NCI-H2029 (cell line): ENCODE results near the gene CSTB.

ENCODE experiments used
- DNase-seq: peaks from one replicate; lab custom pipeline; 2025; lab: John Stamatoyannopoulos, UW

CSTB gene

GRCh38 chr21:43728467-43729390 is 47.4 kb downstream of the CSTB start:
- DNase-seq, result peak; percentile 75

- DNase-seq, result no peak
These were observed 48.0 kb downstream of the CSTB start for GRCh38 chr21:43728154-43728466.

DNA sequence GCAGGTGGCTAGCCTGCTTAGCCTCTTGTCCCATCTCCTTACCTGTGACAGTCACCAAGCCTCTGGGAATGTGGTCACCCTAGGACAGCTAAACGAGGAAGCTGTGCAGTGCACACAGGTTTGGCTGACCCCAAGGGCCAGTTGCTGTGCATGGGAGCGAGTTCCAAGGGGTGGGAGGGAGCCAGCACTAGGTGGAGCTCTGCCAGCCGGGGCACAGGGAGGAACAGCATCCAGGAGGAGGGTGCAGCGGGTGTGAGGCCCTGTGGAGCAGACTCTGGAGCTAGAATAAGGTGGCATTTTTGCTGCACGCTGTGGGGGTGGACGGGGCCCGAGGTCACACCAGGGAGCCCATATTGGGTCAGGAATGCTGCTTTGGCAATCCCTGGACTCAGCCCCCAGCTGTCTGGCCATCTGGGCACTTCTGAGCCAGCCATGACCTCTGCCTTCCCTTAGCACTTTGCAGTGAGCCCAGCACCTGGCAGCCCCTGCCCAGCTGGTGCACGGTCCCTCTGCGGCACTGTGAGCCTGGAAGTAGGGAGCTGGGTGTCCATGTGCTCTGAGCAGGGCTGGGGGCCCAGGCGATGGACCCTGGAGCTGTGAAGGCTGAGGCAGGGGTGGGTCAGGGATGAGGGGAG is 48.5 kb downstream of the CSTB start:
- no peak for DNase-seq

GRCh38 chr21:43726686-43727518 is 49.2 kb downstream of the CSTB start:
- DNase-seq, result no peak
